Measurements from ENCODE around the gene PATL1.

PATL1 gene

GRCh38 chr11:59602432-59602831, 66.4 kb downstream of the PATL1 start:
- Histone ChIP-seq H3K27me3 (replicated peaks; ENCODE audit: control insufficient read depth, insufficient read depth, low read length, poor library complexity, severe bottlenecking) (no peaks in the 10 kb centered on the region), H3K27ac (ENCODE audit: insufficient read depth, low read length, poor library complexity, severe bottlenecking) (no peak overlapping the region), H3K36me3 (ENCODE audit: control insufficient read depth, insufficient read depth, low read length) (peaks cover 84% of the 10 kb centered on the region), H3K4me3 (ENCODE audit: insufficient read depth, low read depth, low read length, poor library complexity, severe bottlenecking) (no peak overlapping the region), H3K9me3 (ENCODE audit: control insufficient read depth, low read length) (no peaks in the 10 kb centered on the region), H3K4me1 (ENCODE audit: control insufficient read depth, insufficient read depth, low read length, poor library complexity, severe bottlenecking) (no peaks in the 10 kb centered on the region)
- no peak for DNase-seq

GRCh38 chr11:59601788-59602187, 67.0 kb downstream of the PATL1 start:
- Histone ChIP-seq H3K4me1 (ENCODE audit: control insufficient read depth, insufficient read depth, low read length, poor library complexity, severe bottlenecking) (no peaks in the 10 kb centered on the region), H3K27me3 (replicated peaks; ENCODE audit: control insufficient read depth, insufficient read depth, low read length, poor library complexity, severe bottlenecking) (no peaks in the 10 kb centered on the region), H3K36me3 (ENCODE audit: control insufficient read depth, insufficient read depth, low read length) (peaks cover 84% of the 10 kb centered on the region), H3K27ac (ENCODE audit: insufficient read depth, low read length, poor library complexity, severe bottlenecking) (no peak overlapping the region), H3K9me3 (ENCODE audit: control insufficient read depth, low read length) (no peaks in the 10 kb centered on the region), H3K4me3 (ENCODE audit: insufficient read depth, low read depth, low read length, poor library complexity, severe bottlenecking) (no peak overlapping the region)
- DNase-seq, result no peak

- Histone ChIP-seq H3K27me3 (replicated peaks; ENCODE audit: control insufficient read depth, insufficient read depth, low read length, poor library complexity, severe bottlenecking) (no peaks in the 10 kb centered on the region), H3K4me3 (ENCODE audit: insufficient read depth, low read depth, low read length, poor library complexity, severe bottlenecking) (no peak overlapping the region), H3K9me3 (ENCODE audit: control insufficient read depth, low read length) (no peaks in the 10 kb centered on the region), H3K36me3 (ENCODE audit: control insufficient read depth, insufficient read depth, low read length) (peaks cover 82% of the 10 kb centered on the region), H3K4me1 (ENCODE audit: control insufficient read depth, insufficient read depth, low read length, poor library complexity, severe bottlenecking) (no peaks in the 10 kb centered on the region), H3K27ac (ENCODE audit: insufficient read depth, low read length, poor library complexity, severe bottlenecking) (no peak overlapping the region)
- no peak for DNase-seq
Measured at GRCh38 chr11:59600636-59601035, 68.2 kb downstream of the PATL1 start.

DNA sequence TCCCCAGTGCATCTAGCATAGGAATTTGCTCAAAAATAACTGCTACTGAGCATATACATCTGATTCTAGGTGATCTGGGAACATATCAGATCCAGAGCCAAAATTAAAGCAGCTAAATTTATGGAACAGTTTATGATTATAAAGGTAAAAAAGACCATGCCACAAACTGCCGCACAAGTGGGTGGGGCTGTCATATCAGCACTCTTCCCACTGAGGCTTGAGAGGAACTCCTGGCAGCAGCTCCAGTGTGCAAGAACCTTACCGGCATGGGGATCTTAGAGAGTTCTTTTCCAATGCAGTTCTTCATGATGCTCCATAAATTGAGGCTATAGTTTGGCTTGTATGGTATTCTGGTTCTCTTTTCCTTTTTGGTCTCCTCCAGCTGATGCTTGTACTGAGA, 68.6 kb downstream of the PATL1 start:
- Histone ChIP-seq H3K36me3 (ENCODE audit: control insufficient read depth, insufficient read depth, low read length) (peaks cover 83% of the 10 kb centered on the region), H3K4me1 (ENCODE audit: control insufficient read depth, insufficient read depth, low read length, poor library complexity, severe bottlenecking) (no peaks in the 10 kb centered on the region), H3K27me3 (replicated peaks; ENCODE audit: control insufficient read depth, insufficient read depth, low read length, poor library complexity, severe bottlenecking) (no peaks in the 10 kb centered on the region), H3K4me3 (ENCODE audit: insufficient read depth, low read depth, low read length, poor library complexity, severe bottlenecking) (no peak overlapping the region), H3K27ac (ENCODE audit: insufficient read depth, low read length, poor library complexity, severe bottlenecking) (no peak overlapping the region), H3K9me3 (ENCODE audit: control insufficient read depth, low read length) (no peaks in the 10 kb centered on the region)
- no peak for DNase-seq

- Histone ChIP-seq H3K27me3 (replicated peaks; ENCODE audit: control insufficient read depth, insufficient read depth, low read length, poor library complexity, severe bottlenecking) (no peaks in the 10 kb centered on the region), H3K36me3 (ENCODE audit: control insufficient read depth, insufficient read depth, low read length) (peaks cover 94% of the 10 kb centered on the region)
Measured at GRCh38 chr11:59598961-59599360, 69.9 kb downstream of the PATL1 start.

More at GRCh38 chr11:59598961-59599360, 69.9 kb downstream of the PATL1 start:
- Histone ChIP-seq H3K9me3 (ENCODE audit: control insufficient read depth, low read length) (no peaks in the 10 kb centered on the region), H3K4me3 (ENCODE audit: insufficient read depth, low read depth, low read length, poor library complexity, severe bottlenecking) (no peak overlapping the region), H3K27ac (ENCODE audit: insufficient read depth, low read length, poor library complexity, severe bottlenecking) (no peak overlapping the region), H3K4me1 (ENCODE audit: control insufficient read depth, insufficient read depth, low read length, poor library complexity, severe bottlenecking) (no peaks in the 10 kb centered on the region)
- DNase-seq, result no peak
